Stimulated activated naive B cell treated with anti-CD40 and anti-IgM and Interleukin-4, amounts not matched to agents 10 μg/mL and 1 μg/mL and 100 μg/mL, for 72 hours (primary cell): ENCODE data around the gene AATK.
"Not testable (repeated sequence)": the region's sequence is repeated elsewhere in the genome, so short reads cannot be mapped to it uniquely, and the experiment has no call there.

Experiments used
- ATAC-seq, 2 donors: fragments of 150-1000 bp; cut with Tn5 transposase; replicated peaks; 2 replicates each; pipeline ENCODE4 v1.10.0; 2021; ENCODE audit warnings: moderate library complexity in 1 of 2
- DNase-seq: peaks from one replicate; pipeline ENCODE4 v3.0.0; 2021
- H3K27ac Mint-ChIP-seq: one replicate; pipeline ENCODE4 v1.8.0; 2022; ENCODE audit warnings: mild to moderate bottlenecking, mixed read lengths
- H3K27me3 Mint-ChIP-seq, 2 donors: one replicate each; pipeline ENCODE4 v1.8.0; 2022; ENCODE audit warnings: mixed read lengths in 2 of 2
- H3K36me3 Mint-ChIP-seq, 2 donors: one replicate each; pipeline ENCODE4 v1.8.0; 2022; ENCODE audit warnings: mixed read lengths in 2 of 2, mild to moderate bottlenecking in 1 of 2
- H3K4me1 Mint-ChIP-seq, 2 donors: one replicate each; pipeline ENCODE4 v1.8.0; 2022; ENCODE audit warnings: mixed read lengths in 2 of 2, mild to moderate bottlenecking in 1 of 2
- H3K4me3 Mint-ChIP-seq, 2 donors: one replicate each; pipeline ENCODE4 v1.8.0; 2022; ENCODE audit warnings: mild to moderate bottlenecking in 2 of 2, mixed read lengths in 2 of 2, moderate library complexity in 1 of 2
- H3K9me3 Mint-ChIP-seq, 2 donors: one replicate each; pipeline ENCODE4 v1.8.0; 2022; ENCODE audit warnings: mixed read lengths in 2 of 2, mild to moderate bottlenecking in 1 of 2

Gene AATK

DNA sequence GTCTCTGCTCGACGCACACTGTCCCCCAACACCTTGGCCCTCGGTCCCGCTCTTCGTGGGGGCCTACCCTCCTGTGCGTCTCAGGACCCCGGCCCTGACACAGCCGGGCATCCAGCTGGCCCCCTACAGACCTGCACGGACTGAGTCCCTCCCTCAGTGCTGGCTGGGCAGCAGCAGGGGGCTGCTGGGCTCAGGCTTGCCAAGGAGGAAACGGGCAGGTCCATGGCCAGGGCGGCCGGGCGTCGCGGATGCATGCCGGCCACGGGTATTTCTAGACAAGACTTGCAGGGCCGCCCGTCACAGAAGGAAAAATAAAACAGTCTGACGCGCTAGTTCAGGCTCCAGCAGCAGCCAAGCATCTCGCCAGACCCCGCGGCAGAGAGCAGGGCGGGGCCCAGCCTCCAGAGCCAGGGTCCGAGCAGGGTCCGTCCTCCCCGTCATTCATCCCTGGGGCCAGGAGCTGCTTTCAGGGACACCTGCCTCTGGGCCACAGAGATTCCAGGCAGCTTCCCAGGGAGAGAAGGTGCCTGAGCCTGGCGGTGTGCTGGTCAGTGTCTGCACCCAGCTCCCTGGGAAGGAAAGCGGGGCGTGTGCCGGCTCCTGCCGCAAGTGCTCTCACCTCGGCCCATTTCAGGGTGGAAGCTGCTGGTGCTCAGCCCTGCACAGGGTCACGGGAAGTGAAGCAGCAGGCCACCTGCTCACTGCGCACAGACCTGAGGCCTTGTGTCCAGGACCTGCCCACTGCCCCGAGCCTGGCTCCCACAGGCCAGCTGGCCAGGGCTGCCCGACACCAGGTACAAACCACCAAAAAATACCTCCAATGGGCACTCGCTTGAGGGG, 8.0 kb downstream of the AATK start:
- DNase-seq: no peak
- Mint-ChIP-seq H3K9me3 (no peaks in the 10 kb centered on the region), H3K4me1 (peaks cover 2 to 11% of the 10 kb centered on the region in 2 donors), H3K27ac (no peak overlapping the region), H3K27me3 (peaks cover 30 to 45% of the 10 kb centered on the region in 2 donors), H3K36me3 (no peaks in the 10 kb centered on the region), H3K4me3 (no peak overlapping the region)
- no peak for ATAC-seq

DNA sequence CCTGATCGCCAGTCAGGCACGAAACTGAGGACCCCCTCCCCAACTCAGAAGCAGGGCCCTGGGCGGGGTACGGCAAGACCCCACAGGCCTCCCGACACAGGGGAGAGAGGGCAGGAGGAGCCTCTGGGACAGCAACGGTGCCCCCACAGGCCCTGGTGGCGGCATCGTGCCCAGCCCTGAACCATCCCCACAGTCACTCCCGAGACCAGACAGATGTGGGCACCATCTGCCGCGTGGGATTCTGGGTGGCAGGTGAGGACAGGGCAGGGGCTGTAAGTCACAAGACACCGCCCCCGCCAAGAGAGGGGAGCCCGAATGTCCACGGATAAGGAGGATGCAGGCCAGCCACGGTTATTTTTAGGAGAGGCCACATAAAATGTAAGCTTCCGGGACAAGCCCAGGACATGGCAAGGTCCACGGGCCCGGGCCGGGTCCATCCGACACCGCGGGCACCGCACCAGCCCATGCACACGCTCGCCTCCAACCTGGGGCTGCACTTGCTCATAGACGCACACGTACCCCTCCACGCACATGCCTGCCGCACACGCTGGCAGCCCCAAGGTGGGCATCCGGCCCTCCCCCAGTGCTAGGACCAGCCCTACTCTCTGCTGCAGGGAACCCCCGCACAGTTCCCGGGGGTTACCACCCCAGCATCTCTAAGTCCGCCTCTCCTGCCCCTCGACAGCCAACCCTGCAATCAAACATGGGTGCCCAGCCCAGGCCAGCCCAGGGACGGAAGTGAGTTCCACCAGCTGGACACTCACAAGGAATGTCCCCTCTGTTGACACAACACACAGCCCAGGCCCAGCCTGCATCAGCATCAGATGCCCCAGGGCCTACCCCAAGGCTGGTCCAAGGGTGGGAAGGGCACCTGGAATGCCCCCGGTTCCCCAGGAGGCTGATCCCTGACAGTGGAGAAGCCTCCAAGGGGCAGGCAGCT, 8.9 kb downstream of the AATK start:
- Mint-ChIP-seq H3K27me3 (peaks cover 23 to 36% of the 10 kb centered on the region in 2 donors), H3K36me3 (no peaks in the 10 kb centered on the region), H3K9me3 (no peaks in the 10 kb centered on the region), H3K4me1 (peaks cover 2 to 11% of the 10 kb centered on the region in 2 donors), H3K4me3 (no peak overlapping the region), H3K27ac (no peak overlapping the region)
- DNase-seq: no peak
- no peak for ATAC-seq

DNA sequence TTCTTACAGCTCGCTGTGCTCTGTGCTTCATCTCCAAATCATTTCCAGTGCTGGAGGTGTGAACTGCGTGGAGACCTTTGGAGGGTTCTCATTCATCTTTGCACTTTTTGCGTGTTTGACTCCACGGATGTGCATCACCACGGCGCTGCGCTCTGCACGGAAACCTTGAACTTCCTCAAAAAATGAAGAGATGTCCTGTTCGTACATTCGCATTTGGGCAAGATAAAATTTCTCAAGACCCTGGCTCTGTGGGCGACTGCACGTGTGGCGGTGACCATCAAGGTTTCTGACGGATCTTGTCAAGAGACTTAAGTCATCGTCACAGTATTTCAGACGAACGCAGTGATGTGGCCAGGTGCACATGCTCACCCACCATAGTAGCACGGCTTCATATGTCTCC, 11.1 kb downstream of the AATK start:
- Mint-ChIP-seq H3K36me3 (no peaks in the 10 kb centered on the region), H3K4me3 (no peak overlapping the region), H3K27me3 (peaks cover 22 to 31% of the 10 kb centered on the region in 2 donors), H3K9me3 (no peaks in the 10 kb centered on the region), H3K4me1 (no peaks in the 10 kb centered on the region), H3K27ac (no peak overlapping the region)
- no peak for DNase-seq
- ATAC-seq: no peak

DNA sequence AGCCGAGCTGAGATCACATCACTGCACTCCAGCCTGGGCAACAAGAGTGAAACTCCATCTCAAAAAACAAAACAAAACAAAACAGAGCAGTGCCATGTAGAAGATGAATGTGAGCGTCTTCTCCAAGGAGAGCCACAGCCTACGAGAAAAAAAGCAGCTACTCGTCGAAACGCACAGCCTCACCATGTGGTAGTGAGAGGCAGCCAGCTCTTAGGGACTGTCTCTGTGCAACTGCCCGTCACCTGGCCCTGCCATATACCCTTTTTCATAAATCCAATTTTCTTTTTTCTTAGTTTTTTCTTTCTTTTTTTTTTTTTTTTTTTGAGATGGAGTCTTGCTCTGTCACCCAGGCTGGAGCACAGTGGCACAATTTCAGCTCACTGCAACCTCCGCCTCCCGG, 12.0 kb downstream of the AATK start:
- ATAC-seq, H3K4me3 Mint-ChIP-seq, H3K4me1 Mint-ChIP-seq, H3K27ac Mint-ChIP-seq, H3K9me3 Mint-ChIP-seq, DNase-seq, H3K36me3 Mint-ChIP-seq: not testable (repeated sequence)
- peaks cover 24 to 37% of the 10 kb centered on the region in 2 donors for H3K27me3 Mint-ChIP-seq

DNA sequence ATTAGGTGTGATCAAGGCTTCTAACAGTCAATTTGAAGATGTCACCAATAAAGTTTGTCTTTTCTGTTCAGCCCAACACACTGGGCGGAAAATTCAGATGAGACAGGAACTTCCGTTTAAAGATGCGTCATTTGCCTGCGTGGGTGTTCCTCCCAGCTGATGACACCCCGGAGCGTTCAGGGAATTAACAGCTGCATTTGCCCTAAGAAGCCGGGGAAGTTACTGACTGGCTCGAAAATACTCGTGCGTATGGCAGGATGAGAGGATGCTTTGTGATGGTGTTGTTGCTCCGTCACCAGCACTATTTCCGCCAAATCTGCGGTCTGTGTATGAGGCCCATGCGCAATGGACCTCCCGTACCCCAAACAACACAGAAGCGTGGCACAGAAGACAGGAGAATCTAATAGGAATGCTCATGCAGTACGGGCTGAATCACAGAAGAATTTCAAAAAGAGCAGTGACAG, 12.6 kb downstream of the AATK start:
- Mint-ChIP-seq H3K4me3 (no peak overlapping the region), H3K27ac (no peak overlapping the region)

DNA sequence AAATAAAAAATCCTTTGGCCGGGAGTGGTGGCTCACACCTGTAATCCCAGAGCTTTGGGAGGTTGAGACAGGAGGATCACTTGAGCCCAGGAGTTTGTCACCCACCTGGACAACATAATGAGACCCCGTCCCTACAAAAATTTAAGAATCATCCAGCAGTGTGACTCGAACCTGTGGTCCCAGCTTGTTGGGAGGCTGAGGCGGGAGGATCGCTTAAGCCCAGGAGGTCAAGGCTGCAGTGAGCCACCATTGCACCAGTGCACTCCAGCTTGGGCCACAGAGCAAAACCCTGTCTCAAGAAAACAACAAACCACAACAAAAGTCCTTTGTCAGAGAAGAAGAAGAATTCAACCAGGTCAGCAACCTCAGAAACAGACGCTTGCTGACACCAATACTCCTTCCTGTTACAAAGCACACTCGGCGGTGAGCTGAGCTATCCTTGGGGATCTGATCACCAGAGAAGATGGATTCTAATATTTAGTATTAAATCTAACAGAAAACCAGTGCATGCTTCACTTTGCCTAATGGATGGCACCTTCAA, 13.7 kb downstream of the AATK start:
- Mint-ChIP-seq H3K27ac (no peak overlapping the region), H3K36me3 (no peaks in the 10 kb centered on the region), H3K27me3 (peaks cover 25 to 26% of the 10 kb centered on the region in 2 donors)

More for the DNA sequence above, 12.6 kb downstream of the AATK start:
- peak in 1 of 2 donors; percentile 33 for ATAC-seq
- Mint-ChIP-seq H3K9me3 (no peaks in the 10 kb centered on the region), H3K4me1 (no peaks in the 10 kb centered on the region), H3K27me3 (peaks cover 24 to 32% of the 10 kb centered on the region in 2 donors), H3K36me3 (no peaks in the 10 kb centered on the region)
- no peak for DNase-seq

DNA sequence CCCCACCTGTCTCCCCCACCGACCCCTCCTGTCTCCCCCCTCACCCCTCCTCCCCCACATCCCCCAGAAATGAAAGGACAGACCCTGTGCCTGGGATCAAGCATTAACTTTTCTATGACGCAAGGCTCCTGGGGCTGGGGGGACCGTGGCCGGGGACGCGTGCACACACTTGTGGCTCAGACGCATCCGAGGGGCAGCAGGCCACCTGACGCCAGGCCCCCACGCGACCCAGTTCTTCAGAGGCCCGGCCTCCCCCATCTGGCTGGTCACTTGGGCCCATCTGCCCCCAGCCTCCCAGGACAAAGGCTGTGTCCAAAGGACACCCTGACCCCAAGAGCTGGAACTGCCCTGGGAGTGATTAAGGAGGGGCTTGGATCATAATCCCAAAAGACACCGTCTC, 14.7 kb downstream of the AATK start:
- Mint-ChIP-seq H3K27ac (no peak overlapping the region), H3K4me1 (no peaks in the 10 kb centered on the region), H3K27me3 (peaks cover 25% of the 10 kb centered on the region in 2 donors), H3K9me3 (no peaks in the 10 kb centered on the region), H3K4me3 (no peak overlapping the region), H3K36me3 (no peaks in the 10 kb centered on the region)
- no peak for ATAC-seq
- DNase-seq: no peak

More for the DNA sequence above, 13.7 kb downstream of the AATK start:
- ATAC-seq (no peak), DNase-seq (no peak)
- Mint-ChIP-seq H3K4me3 (no peak overlapping the region), H3K4me1 (no peaks in the 10 kb centered on the region), H3K9me3 (no peaks in the 10 kb centered on the region)

- peaks cover 25% of the 10 kb centered on the region in 2 donors for H3K27me3 Mint-ChIP-seq
- no peaks in the 10 kb centered on the region for H3K4me1 Mint-ChIP-seq
- ATAC-seq: no peak
- H3K27ac Mint-ChIP-seq: no peak overlapping the region
- H3K4me3 Mint-ChIP-seq: no peak overlapping the region
- no peaks in the 10 kb centered on the region for H3K9me3 Mint-ChIP-seq
- no peaks in the 10 kb centered on the region for H3K36me3 Mint-ChIP-seq
- no peak for DNase-seq
Observed at GRCh38 chr17:81150377-81151077, 15.5 kb downstream of the AATK start.

GRCh38 chr17:81148986-81149533, 17.0 kb downstream of the AATK start:
- Mint-ChIP-seq H3K4me1 (no peaks in the 10 kb centered on the region), H3K27me3 (peaks cover 25% of the 10 kb centered on the region in 2 donors), H3K27ac (no peak overlapping the region), H3K4me3 (no peak overlapping the region), H3K9me3 (no peaks in the 10 kb centered on the region), H3K36me3 (no peaks in the 10 kb centered on the region)
- ATAC-seq: no peak
- no peak for DNase-seq

GRCh38 chr17:81148571-81148970, 17.4 kb downstream of the AATK start:
- DNase-seq (no peak), ATAC-seq (no peak)
- Mint-ChIP-seq H3K4me1 (no peaks in the 10 kb centered on the region), H3K27me3 (peaks cover 25 to 29% of the 10 kb centered on the region in 2 donors), H3K9me3 (no peaks in the 10 kb centered on the region), H3K36me3 (no peaks in the 10 kb centered on the region), H3K4me3 (no peak overlapping the region), H3K27ac (no peak overlapping the region)

DNA sequence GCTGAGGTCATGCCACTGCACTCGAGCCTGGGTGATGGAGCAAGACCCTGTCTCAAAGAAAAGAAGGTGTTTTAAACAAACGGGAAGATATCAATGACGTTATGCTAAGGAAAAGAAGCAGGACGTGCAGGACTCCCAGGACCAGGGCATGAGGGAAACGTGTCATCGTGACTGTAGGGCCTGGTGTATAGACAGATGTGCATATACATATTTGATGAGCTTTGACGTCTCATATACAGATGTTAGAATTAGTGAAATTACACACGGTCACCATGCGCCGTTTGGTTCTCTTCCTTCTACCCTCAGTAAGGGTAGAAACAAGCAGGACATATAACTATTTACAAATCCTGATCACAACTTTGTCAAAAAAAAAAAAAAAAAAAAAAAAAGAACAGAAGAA, 18.3 kb downstream of the AATK start:
- H3K4me3 Mint-ChIP-seq: no peak overlapping the region
- no peak overlapping the region for H3K27ac Mint-ChIP-seq
- no peaks in the 10 kb centered on the region for H3K36me3 Mint-ChIP-seq

GRCh38 chr17:81146208-81146607, 19.8 kb downstream of the AATK start:
- not testable (repeated sequence) for H3K36me3 Mint-ChIP-seq, H3K9me3 Mint-ChIP-seq, H3K4me3 Mint-ChIP-seq, H3K4me1 Mint-ChIP-seq, H3K27ac Mint-ChIP-seq, ATAC-seq, DNase-seq
- peaks cover 24 to 27% of the 10 kb centered on the region in 2 donors for H3K27me3 Mint-ChIP-seq

More for the DNA sequence above, 18.3 kb downstream of the AATK start:
- DNase-seq (no peak), ATAC-seq (no peak)
- H3K9me3 Mint-ChIP-seq: no peaks in the 10 kb centered on the region
- peaks cover 0 to 2% of the 10 kb centered on the region in 2 donors for H3K4me1 Mint-ChIP-seq
- H3K27me3 Mint-ChIP-seq: peaks cover 25 to 33% of the 10 kb centered on the region in 2 donors

DNA sequence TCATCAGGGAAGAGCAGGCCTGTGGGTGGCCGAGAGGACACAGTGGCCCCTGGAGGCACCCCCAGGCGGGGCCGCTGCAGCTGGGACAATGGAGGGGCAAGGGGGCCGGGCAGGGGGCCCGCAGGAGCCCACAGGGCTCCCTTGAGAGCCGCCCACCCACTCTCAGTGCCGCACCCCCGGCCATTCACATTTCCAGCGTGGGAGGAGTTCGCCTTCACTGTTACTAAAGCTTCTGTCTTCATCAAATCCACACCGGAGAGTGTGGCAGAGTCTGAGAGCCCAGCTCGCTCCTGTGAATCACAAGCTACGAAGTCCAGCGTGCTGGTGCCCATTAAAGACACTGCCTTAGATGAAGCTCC, 21.6 kb downstream of the AATK start:
- Mint-ChIP-seq H3K27me3 (peaks cover 11 to 13% of the 10 kb centered on the region in 2 donors), H3K4me3 (no peak overlapping the region), H3K36me3 (no peaks in the 10 kb centered on the region), H3K9me3 (no peaks in the 10 kb centered on the region), H3K4me1 (peaks cover 0 to 6% of the 10 kb centered on the region in 2 donors), H3K27ac (no peak overlapping the region)
- ATAC-seq (no peak), DNase-seq (no peak)
